HEK293T (cell line): ENCODE results near the gene ZMPSTE24.

Experiments
- CTCF ChIA-PET: fragments of 350-600 bp; formaldehyde crosslinking; extraction: SDS; loops from one replicate; lab custom pipeline; 2021; ENCODE audit warnings: antibody characterized with exemption, inconsistent platforms; lab: Yijun Ruan, JAX
- POLR2A ChIA-PET: fragments of 350-600 bp; formaldehyde crosslinking; extraction: SDS; loops from one replicate; lab custom pipeline; 2020; ENCODE audit warnings: antibody characterized with exemption, inconsistent platforms; lab: Yijun Ruan, JAX
- DNase-seq: peaks from one replicate; pipeline ENCODE4 v3.0.0; 2012; ENCODE audit warnings: mixed read lengths; ENCODE audit errors: extremely low spot score
- ARNT ChIP-seq: fragments of 450-650 bp; IDR thresholded peaks from 2 replicates; pipeline ENCODE4 v1.6.1; 2017; ENCODE audit warnings: mild to moderate bottlenecking
- BHLHE40 ChIP-seq: fragments of 450-650 bp; IDR thresholded peaks from 2 replicates; pipeline ENCODE4 v1.6.1; 2016; ENCODE audit warnings: mild to moderate bottlenecking, moderate library complexity, borderline replicate concordance
- CTBP1 ChIP-seq: fragments of 450-650 bp; IDR thresholded peaks from 2 replicates; pipeline ENCODE4 v1.6.1; 2016; ENCODE audit warnings: borderline replicate concordance
- ELF4 ChIP-seq: fragments of 450-650 bp; IDR thresholded peaks from 2 replicates; pipeline ENCODE4 v1.6.1; 2017; ENCODE audit warnings: antibody characterized with exemption
- FOXA1 ChIP-seq: fragments of 450-650 bp; IDR thresholded peaks from 2 replicates; pipeline ENCODE4 v1.6.1; 2016; ENCODE audit warnings: mild to moderate bottlenecking
- FOXK2 ChIP-seq: fragments of 450-650 bp; IDR thresholded peaks from 2 replicates; pipeline ENCODE4 v1.6.1; 2016; ENCODE audit warnings: mild to moderate bottlenecking
- FOXM1 ChIP-seq: fragments of 450-650 bp; IDR thresholded peaks from 2 replicates; pipeline ENCODE4 v1.6.1; 2017; ENCODE audit warnings: mild to moderate bottlenecking, borderline replicate concordance
- HDGF ChIP-seq: fragments of 450-650 bp; IDR thresholded peaks from 2 replicates; pipeline ENCODE4 v1.6.1; 2017; ENCODE audit warnings: antibody characterized with exemption, borderline replicate concordance
- L3MBTL2 ChIP-seq: fragments of 450-650 bp; conservative IDR thresholded peaks from 2 replicates; pipeline ENCODE4 v1.6.1; 2016; ENCODE audit warnings: mild to moderate bottlenecking
- LEF1 ChIP-seq: fragments of 450-650 bp; IDR thresholded peaks from 2 replicates; pipeline ENCODE4 v1.6.1; 2017; ENCODE audit warnings: mild to moderate bottlenecking, borderline replicate concordance
- NFRKB ChIP-seq: fragments of 450-650 bp; IDR thresholded peaks from 2 replicates; pipeline ENCODE4 v1.6.1; 2016; ENCODE audit warnings: mild to moderate bottlenecking, moderate library complexity
- PKNOX1 ChIP-seq: fragments of 450-650 bp; IDR thresholded peaks from 2 replicates; pipeline ENCODE4 v1.6.1; 2016
- SP1 ChIP-seq: fragments of 450-650 bp; IDR thresholded peaks from 2 replicates; pipeline ENCODE4 v1.6.1; 2017
- SUZ12 ChIP-seq: fragments of 450-650 bp; IDR thresholded peaks from 2 replicates; pipeline ENCODE4 v1.6.1; 2016; ENCODE audit warnings: mild to moderate bottlenecking
- TARDBP ChIP-seq: fragments of 450-650 bp; IDR thresholded peaks from 2 replicates; pipeline ENCODE4 v1.6.1; 2016
- ZNF384 ChIP-seq: fragments of 450-650 bp; IDR thresholded peaks from 2 replicates; pipeline ENCODE4 v1.6.1; 2016

The ZMPSTE24 gene

GRCh38 chr1:40272653-40273213 is 14.7 kb downstream of the ZMPSTE24 start:
- ChIA-PET CTCF (no interaction called here), POLR2A (interaction anchor here (1.8 kb wide), 1 partner anchor 15 kb away, joined by 7 read pairs; the partner anchor contains the start of gene ZMPSTE24)

DNA sequence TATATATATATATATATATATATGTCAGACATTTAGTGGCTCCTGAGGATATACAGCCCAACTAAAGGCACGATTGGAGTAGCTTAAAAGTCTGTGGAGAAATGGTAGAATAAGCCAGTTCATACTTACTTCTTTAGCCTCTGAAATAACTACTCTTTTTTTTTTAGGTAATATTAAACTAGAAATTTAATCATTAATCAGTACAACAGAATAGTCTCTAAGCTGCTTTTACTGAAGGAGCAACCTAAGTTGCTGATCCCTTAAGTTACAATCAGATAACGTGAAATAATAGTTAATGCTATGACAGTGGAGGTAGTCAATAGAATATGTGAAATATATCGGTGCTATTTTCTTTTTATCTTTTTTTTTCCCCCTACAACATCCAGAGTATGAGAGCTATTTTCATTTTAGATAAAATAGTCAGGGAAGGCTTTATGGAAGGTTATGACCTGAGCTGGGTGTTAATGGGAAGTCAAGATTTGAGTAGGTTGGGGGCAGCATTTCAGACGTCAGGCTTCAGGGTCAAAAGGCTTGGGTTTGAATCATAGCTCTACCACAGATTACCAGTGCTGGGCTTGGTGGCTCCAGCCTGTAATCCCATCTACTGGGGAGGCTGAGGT is 15.6 kb downstream of the ZMPSTE24 start:
- ChIA-PET POLR2A (interaction anchor here (1.3 to 1.8 kb wide), 2 partner anchors 16 to 42 kb away, joined by 4 to 7 read pairs; partner anchors contain the start of gene ZMPSTE24), CTCF (no interaction called here)
- no peak for TF ChIP-seq PKNOX1
- TF ChIP-seq ELF4 = no peak
- no peak for TF ChIP-seq ARNT
- no peak for TF ChIP-seq FOXM1
- no peak for TF ChIP-seq HDGF
- TF ChIP-seq FOXK2 = no peak
- no peak for TF ChIP-seq SUZ12
- no peak for TF ChIP-seq ZNF384
- no peak for TF ChIP-seq FOXA1
- no peak for TF ChIP-seq L3MBTL2
- TF ChIP-seq NFRKB = no peak
- no peak for TF ChIP-seq SP1
- no peak for TF ChIP-seq TARDBP
- no peak for TF ChIP-seq LEF1
- no peak for TF ChIP-seq BHLHE40
- TF ChIP-seq CTBP1 = no peak
- no peak for DNase-seq

More at GRCh38 chr1:40272653-40273213, 14.7 kb downstream of the ZMPSTE24 start:
- DNase-seq = no peak
- TF ChIP-seq PKNOX1 (no peak), SUZ12 (no peak), SP1 (no peak), NFRKB (no peak), FOXK2 (no peak), CTBP1 (no peak), ELF4 (no peak)

DNA sequence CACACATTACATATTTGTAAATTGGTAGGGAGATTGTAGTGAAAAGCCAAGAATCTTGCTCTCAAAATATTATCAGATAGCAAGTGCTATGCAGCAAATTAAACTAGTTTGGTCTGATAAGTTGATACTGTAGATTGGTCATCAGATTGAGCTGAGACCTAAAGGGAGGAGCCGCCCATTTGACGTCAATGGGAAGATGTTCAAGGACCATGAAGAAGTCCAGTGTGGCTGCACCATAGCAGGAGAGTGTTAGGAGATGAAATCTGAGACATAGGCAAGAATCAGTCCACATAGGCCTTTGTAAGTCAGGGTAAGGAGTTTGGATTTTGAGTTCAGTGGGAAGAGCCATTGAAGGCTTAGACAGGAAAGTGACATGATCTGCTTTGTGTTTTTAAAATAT is 16.3 kb downstream of the ZMPSTE24 start:
- ChIA-PET POLR2A (interaction anchor here (1.3 kb wide), 1 partner anchor 41 kb away, joined by 4 read pairs; no protein-coding TSS in a partner anchor), CTCF (no interaction called here)
- no peak for DNase-seq
- TF ChIP-seq L3MBTL2 = no peak
- no peak for TF ChIP-seq FOXA1
- no peak for TF ChIP-seq HDGF
- TF ChIP-seq FOXM1 = no peak
- no peak for TF ChIP-seq CTBP1
- TF ChIP-seq ARNT = no peak

- ChIA-PET CTCF (interaction anchor here (0.7 kb wide), 1 partner anchor 62 kb away, joined by 5 read pairs; no protein-coding TSS in a partner anchor), POLR2A (no interaction called here)
- no peak for DNase-seq
- TF ChIP-seq NFRKB (no peak), ZNF384 (no peak), BHLHE40 (no peak), CTBP1 (no peak), L3MBTL2 (no peak), SP1 (no peak), FOXM1 (no peak)
Observed at GRCh38 chr1:40276122-40276521, 18.1 kb downstream of the ZMPSTE24 start.

DNA sequence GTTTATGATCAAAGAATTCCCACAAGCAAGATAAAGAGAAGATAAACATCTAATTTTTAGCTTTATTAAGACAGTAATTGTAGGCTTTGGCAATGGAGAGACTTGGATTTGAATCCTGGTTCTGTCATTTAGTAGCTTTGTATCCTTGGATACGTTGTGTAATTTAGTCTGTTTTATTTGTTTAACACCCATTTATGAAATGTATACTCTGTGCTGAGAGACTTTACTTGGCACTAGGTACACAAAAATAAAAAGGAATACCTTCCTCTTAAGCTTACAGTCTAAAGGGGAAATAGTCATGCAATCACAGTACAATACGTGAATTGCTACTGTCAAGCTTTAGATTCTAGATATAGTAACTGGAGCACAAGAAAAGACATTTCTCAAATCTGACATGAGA is 23.8 kb downstream of the ZMPSTE24 start:
- ChIA-PET CTCF (interaction anchor here (1.3 to 1.7 kb wide), 2 partner anchors 33 to 138 kb away, joined by 4 to 9 read pairs; no protein-coding TSS in a partner anchor), POLR2A (interaction anchor here (1.1 kb wide), 1 partner anchor 24 kb away, joined by 4 read pairs; the partner anchor contains the start of gene ZMPSTE24)
- TF ChIP-seq NFRKB = no peak
- TF ChIP-seq PKNOX1 = no peak
- TF ChIP-seq ZNF384 = no peak
- no peak for TF ChIP-seq TARDBP
- no peak for TF ChIP-seq ELF4

DNA sequence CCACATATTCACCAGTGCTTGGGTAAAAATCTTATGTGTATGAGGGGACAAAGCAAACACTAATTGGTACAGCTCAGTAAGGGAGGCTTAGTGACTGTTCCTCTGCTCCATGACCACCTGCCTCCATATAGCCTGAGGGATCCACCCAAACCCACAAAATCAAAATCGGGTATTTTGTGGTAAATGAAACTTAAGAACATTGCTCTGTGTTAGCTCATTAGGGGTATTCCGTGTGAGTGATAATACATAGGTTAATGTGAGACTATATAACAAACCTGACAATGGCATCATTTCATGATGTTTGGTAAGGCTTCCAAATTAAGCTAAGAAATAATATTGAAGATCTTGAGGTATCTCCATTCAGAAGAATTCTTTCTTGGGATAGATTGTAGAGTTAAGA is 33.3 kb downstream of the ZMPSTE24 start:
- ChIA-PET POLR2A (interaction anchor here (1.9 kb wide), 1 partner anchor 24 kb away, joined by 6 read pairs; no protein-coding TSS in a partner anchor), CTCF (interaction anchor here (1.3 kb wide), 1 partner anchor 24 kb away, joined by 7 read pairs; no protein-coding TSS in a partner anchor)
- no peak for TF ChIP-seq ZNF384
- no peak for TF ChIP-seq SUZ12
- DNase-seq = no peak

More for the DNA sequence above, 23.8 kb downstream of the ZMPSTE24 start:
- DNase-seq = no peak
